WTC11 (cell line): ENCODE results near the gene COL20A1.

Source experiments
- IRF2 ChIP-seq: sonication (generic); formaldehyde crosslinking; IDR thresholded peaks from 2 replicates; pipeline ENCODE4 v1.8.0; 2022; ENCODE audit warnings: low read depth, missing genetic modification reagents, borderline replicate concordance
- KAT7 ChIP-seq: sonication (generic); formaldehyde crosslinking; IDR thresholded peaks from 2 replicates; pipeline ENCODE4 v1.8.1; 2023; ENCODE audit warnings: missing genetic modification reagents, mild to moderate bottlenecking, borderline replicate concordance
- PRDM15 ChIP-seq: sonication (generic); formaldehyde crosslinking; IDR thresholded peaks from 2 replicates; pipeline ENCODE4 v1.8.0; 2022; ENCODE audit warnings: missing genetic modification reagents
- STAT6 ChIP-seq: sonication (generic); formaldehyde crosslinking; conservative IDR thresholded peaks from 2 replicates; pipeline ENCODE4 v1.8.1; 2023; ENCODE audit warnings: mild to moderate bottlenecking, low read depth, missing genetic modification reagents, moderate library complexity
- TF ChIP-seq, protein P1 (sequence below): fragments of 200-600 bp; IDR thresholded peaks from 2 replicates; pipeline ENCODE4 v1.8.0; 2022; ENCODE audit warnings: antibody characterized with exemption
- TF ChIP-seq, protein P2 (sequence below): sonication (generic); formaldehyde crosslinking; IDR thresholded peaks from 2 replicates; pipeline ENCODE4 v1.8.0; 2022; ENCODE audit warnings: mild to moderate bottlenecking, missing genetic modification reagents

DNA sequence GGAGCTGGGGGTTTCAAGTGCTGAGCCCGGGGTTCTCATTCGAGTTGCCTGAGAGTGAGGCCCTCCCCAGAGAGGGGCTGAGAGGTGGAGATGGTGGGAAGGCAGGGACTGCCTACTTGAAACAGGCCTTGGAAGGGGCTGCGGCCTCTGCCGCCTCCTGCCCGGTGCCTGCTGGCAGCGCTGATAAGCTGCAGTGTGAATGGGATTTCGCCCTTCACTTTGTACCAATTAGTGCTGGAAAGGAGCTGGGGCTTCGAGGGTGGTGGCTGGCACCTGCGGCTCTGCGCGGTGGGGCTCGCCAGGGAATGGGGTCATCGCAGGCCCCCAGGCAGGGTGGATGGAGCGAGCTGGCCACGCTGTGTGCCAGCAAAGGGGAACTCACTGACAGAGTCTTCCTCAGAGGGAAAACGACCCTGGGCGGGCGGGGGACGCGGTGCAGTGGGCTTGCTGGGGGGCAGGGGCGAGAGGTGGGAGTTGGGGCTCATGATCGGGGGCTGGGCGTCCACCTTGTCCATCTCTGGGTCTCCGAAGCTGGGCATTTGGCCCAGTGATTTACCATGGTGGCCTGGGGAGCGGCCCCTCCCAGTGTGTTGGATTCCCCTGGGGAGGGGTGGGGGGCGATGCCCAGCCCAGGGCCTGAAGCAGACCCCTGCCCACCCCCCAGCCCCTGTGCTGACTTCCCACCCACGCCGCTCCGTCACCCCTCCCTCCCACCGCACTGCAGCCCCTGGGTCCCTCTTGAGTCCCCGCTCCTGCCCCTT, 22.9 kb downstream of the COL20A1 start:
- no peak for TF ChIP-seq PRDM15 (CRISPR knock-in tag)
- TF ChIP-seq KAT7 (CRISPR knock-in tag): no peak
- no peak for TF ChIP-seq STAT6
- TF ChIP-seq, protein P1, sequence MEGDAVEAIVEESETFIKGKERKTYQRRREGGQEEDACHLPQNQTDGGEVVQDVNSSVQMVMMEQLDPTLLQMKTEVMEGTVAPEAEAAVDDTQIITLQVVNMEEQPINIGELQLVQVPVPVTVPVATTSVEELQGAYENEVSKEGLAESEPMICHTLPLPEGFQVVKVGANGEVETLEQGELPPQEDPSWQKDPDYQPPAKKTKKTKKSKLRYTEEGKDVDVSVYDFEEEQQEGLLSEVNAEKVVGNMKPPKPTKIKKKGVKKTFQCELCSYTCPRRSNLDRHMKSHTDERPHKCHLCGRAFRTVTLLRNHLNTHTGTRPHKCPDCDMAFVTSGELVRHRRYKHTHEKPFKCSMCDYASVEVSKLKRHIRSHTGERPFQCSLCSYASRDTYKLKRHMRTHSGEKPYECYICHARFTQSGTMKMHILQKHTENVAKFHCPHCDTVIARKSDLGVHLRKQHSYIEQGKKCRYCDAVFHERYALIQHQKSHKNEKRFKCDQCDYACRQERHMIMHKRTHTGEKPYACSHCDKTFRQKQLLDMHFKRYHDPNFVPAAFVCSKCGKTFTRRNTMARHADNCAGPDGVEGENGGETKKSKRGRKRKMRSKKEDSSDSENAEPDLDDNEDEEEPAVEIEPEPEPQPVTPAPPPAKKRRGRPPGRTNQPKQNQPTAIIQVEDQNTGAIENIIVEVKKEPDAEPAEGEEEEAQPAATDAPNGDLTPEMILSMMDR: no peak
- TF ChIP-seq, protein P2, sequence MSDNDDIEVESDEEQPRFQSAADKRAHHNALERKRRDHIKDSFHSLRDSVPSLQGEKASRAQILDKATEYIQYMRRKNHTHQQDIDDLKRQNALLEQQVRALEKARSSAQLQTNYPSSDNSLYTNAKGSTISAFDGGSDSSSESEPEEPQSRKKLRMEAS (CRISPR knock-in tag): no peak
- no peak for TF ChIP-seq IRF2
